ENCODE results near the gene MYO1D.
"Not testable (repeated sequence)": the region's sequence is repeated elsewhere in the genome, so short reads cannot be mapped to it uniquely, and the experiment has no call there.

GRCh38 chr17:32821987-32822934, 54.7 kb downstream of the MYO1D start:
- TF ChIP-seq POLR2A, CTCF, EP300 (IDR thresholded peaks at IDR 0.05): not testable (repeated sequence)

Data from suprapubic skin (tissue), 3 donors.